B cell (primary cell): ENCODE results near the gene KMT2C. TPM values are rescaled to one million over a fixed set of nuclear protein-coding genes. Genes with fewer than 3 reads are reported as not detected.

ENCODE experiments used
- ATAC-seq: fragments of 200-7000 bp; cut with Tn5 transposase; one replicate; pipeline ENCODE4 v1.10.0; 2021; ENCODE audit warnings: low read depth, mild to moderate bottlenecking, moderate number of reproducible peaks, moderate library complexity
- CTCF ChIA-PET: fragments of 350-600 bp; sonication (Branson Sonifier 250); formaldehyde crosslinking; loops from one replicate; lab custom pipeline; 2021; ENCODE audit warnings: antibody characterized with exemption, inconsistent platforms; lab: Charles Lee
- POLR2A ChIA-PET: fragments of 350-600 bp; sonication (Branson Sonifier 250); formaldehyde crosslinking; loops from one replicate; lab custom pipeline; 2021; ENCODE audit warnings: antibody characterized with exemption; lab: Charles Lee
- DNase-seq: peaks from one replicate; pipeline ENCODE4 v3.0.0; 2013
- H2AFZ ChIP-seq: 2 replicates; pipeline ENCODE4 v1.6.1; 2012; ENCODE audit warnings: mild to moderate bottlenecking, low read depth, low read length; ENCODE audit not compliant: insufficient read depth, poor library complexity, severe bottlenecking
- H3K27ac ChIP-seq, 2 donors: 1 replicate in 1 of 2; 2 replicates in 1 of 2; pipeline ENCODE4 v1.5.1; 2012 to 2013; ENCODE audit warnings: low read length in 2 of 2, mild to moderate bottlenecking in 2 of 2, moderate library complexity in 1 of 2
- H3K27me3 ChIP-seq, 4 experiments: fragments of 200-600 bp in 1 of 4; sonication (generic) in 1 of 4; replicated peaks in 1 of 4; 1 replicate in 2 of 4; 2 replicates in 2 of 4; pipeline versions ENCODE4 v1.6.1 to v1.7.0; 2013 to 2016; ENCODE audit warnings: low read length in 3 of 4, mild to moderate bottlenecking in 2 of 4, mixed read lengths in 1 of 4, moderate library complexity in 1 of 4; ENCODE audit not compliant: insufficient read depth in 4 of 4, control insufficient read depth in 3 of 4; ENCODE audit errors: control extremely low read depth in 1 of 4
- H3K36me3 ChIP-seq, 2 experiments: replicated peaks in 1 of 2; 1 replicate in 1 of 2; 2 replicates in 1 of 2; pipeline versions ENCODE4 v1.6.1 to v1.7.1; 2013; ENCODE audit warnings: low read length in 1 of 2; ENCODE audit not compliant: insufficient read depth in 2 of 2, control insufficient read depth in 1 of 2; ENCODE audit errors: control extremely low read depth in 1 of 2, extremely low read depth in 1 of 2
- H3K4me1 ChIP-seq, 2 donors: fragments of 200-600 bp in 1 of 2; sonication (generic) in 1 of 2; 1 replicate in 1 of 2; 2 replicates in 1 of 2; pipeline versions ENCODE4 v1.5.1 to v1.6.1; 2013 to 2017; ENCODE audit warnings: low read length in 2 of 2; ENCODE audit not compliant: control insufficient read depth in 2 of 2, insufficient read depth in 2 of 2
- H3K4me2 ChIP-seq: replicated peaks from 2 replicates; pipeline ENCODE3; 2012; ENCODE audit warnings: mild to moderate bottlenecking, low read depth, low read length; ENCODE audit not compliant: poor library complexity, severe bottlenecking
- H3K4me3 ChIP-seq, 5 experiments: fragments of 200-600 bp in 1 of 5; sonication (generic) in 1 of 5; 1 replicate in 3 of 5; 2 replicates in 2 of 5; pipeline versions ENCODE4 v1.5.1 to v1.7.0; 2011 to 2016; ENCODE audit warnings: low read length in 4 of 5, mild to moderate bottlenecking in 4 of 5, low read depth in 2 of 5, control low read depth in 1 of 5, moderate library complexity in 1 of 5; ENCODE audit not compliant: insufficient read depth in 1 of 5; ENCODE audit errors: control extremely low read depth in 1 of 5, extremely low read depth in 1 of 5
- H3K79me2 ChIP-seq: fragments of 200-600 bp; sonication (generic); one replicate; pipeline ENCODE4 v1.6.0; 2016; ENCODE audit warnings: low read length; ENCODE audit not compliant: control insufficient read depth, insufficient read depth
- H3K9ac ChIP-seq: fragments of 200-600 bp; sonication (generic); 2 replicates; pipeline ENCODE4 v1.6.1; 2017; ENCODE audit warnings: mild to moderate bottlenecking, low read length, moderate library complexity
- H3K9me3 ChIP-seq, 3 donors: one replicate each; pipeline versions ENCODE4 v1.6.1 to v1.7.1; 2013; ENCODE audit warnings: low read length in 2 of 3; ENCODE audit not compliant: control insufficient read depth in 2 of 3, insufficient read depth in 1 of 3; ENCODE audit errors: control extremely low read depth in 1 of 3
- H4K20me1 ChIP-seq: 2 replicates; pipeline ENCODE4 v1.6.0; 2012; ENCODE audit warnings: mild to moderate bottlenecking, low read length; ENCODE audit not compliant: insufficient read depth, control insufficient read depth, poor library complexity, severe bottlenecking
- H3K27ac Mint-ChIP-seq: one replicate; pipeline ENCODE4 v1.8.0; 2021; ENCODE audit warnings: mixed read lengths
- H3K27me3 Mint-ChIP-seq: one replicate; pipeline ENCODE4 v1.8.0; 2021; ENCODE audit warnings: mixed read lengths
- H3K4me1 Mint-ChIP-seq: one replicate; pipeline ENCODE4 v1.8.0; 2021; ENCODE audit warnings: mixed read lengths
- H3K4me3 Mint-ChIP-seq: one replicate; pipeline ENCODE4 v1.8.0; 2021; ENCODE audit warnings: mixed read lengths
- H3K9me3 Mint-ChIP-seq: one replicate; pipeline ENCODE4 v1.8.0; 2022; ENCODE audit warnings: mixed read lengths; ENCODE audit not compliant: insufficient read depth
- CTCF ChIP-seq: fragments of 200-600 bp; IDR thresholded peaks from one replicate; pipeline ENCODE4 v1.8.0; 2022; ENCODE audit warnings: antibody characterized with exemption, mild to moderate bottlenecking
- EZH2 ChIP-seq: IDR thresholded peaks from 2 replicates; pipeline ENCODE4 v1.6.1; 2012; ENCODE audit warnings: borderline replicate concordance, low read depth, mild to moderate bottlenecking, moderate library complexity, low read length; ENCODE audit not compliant: insufficient read depth, poor library complexity, severe bottlenecking
- WGBS: methylation state at CpG from one replicate; pipeline ENCODE4 v1.1.5; 2013; ENCODE audit warnings: missing lambda C conversion rate; ENCODE audit not compliant: insufficient coverage; 5-methylcytosine and 5-hydroxymethylcytosine counted together
- intact Hi-C: fragments of 100-400 bp; cut with micrococcal nuclease; formaldehyde crosslinking; loops from one replicate; pipeline ENCODE4 v1.10.0; 2022
- polyA plus RNA-seq: library from polyadenylated mRNA; depleted of rRNA; stranded (reverse); fragments of >200 nt; gene quantifications from 2 replicates; pipeline ENCODE4 v1.2.3, GENCODE V29; 2012
- total RNA-seq, 2 donors: library from RNA; stranded (reverse); fragments of 120-200 nt in 1 of 2; gene quantifications; 1 replicate in 1 of 2; 2 replicates in 1 of 2; pipeline versions ENCODE4 v1.2.3 to v1.2.4, GENCODE V29; 2013 to 2022

The KMT2C gene
- total and polyA plus RNA-seq, 2 donors (not counting 1 experiment from before 2014, with no cell fraction given): 14.9 to 171 TPM

DNA sequence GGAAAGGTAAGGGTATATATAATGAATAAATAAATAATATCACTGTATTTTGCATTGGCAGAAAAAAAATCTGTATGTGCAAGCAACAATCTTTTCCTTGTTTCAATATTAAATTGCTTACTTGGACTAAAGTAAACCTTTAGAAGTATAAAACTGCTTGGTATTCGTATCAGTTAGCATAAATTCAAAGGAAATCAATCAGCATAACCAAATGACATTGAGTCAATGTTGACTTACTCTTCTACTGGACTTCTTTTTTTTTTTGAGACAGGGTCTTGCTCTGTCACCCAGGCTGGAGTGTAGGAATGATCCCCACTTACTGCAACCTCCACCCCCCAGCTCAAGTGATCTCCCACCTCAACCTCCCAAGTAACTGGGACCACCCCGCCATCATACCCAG is 42.3 kb upstream of the KMT2C start:
- Mint-ChIP-seq H3K27me3 (no peaks in the 10 kb centered on the region), H3K4me1 (no peaks in the 10 kb centered on the region), H3K4me3 (no peak overlapping the region), H3K27ac (no peak overlapping the region), H3K9me3 (no peaks in the 10 kb centered on the region)
- POLR2A ChIA-PET: no interaction called here
- no peak overlapping the region for H2AFZ ChIP-seq
- CTCF ChIA-PET: no interaction called here
- no peaks in the 10 kb centered on the region for H3K36me3 ChIP-seq
- intact Hi-C loops: no loop called here
- no peak overlapping the region for H3K4me2 ChIP-seq
- no peak for DNase-seq
- WGBS: 100% methylated on average over 1 of the region's 2 CpGs
- no peaks in the 10 kb centered on the region for H3K79me2 ChIP-seq
- ATAC-seq: no peak
- H3K4me3 ChIP-seq: no peak overlapping the region
- H3K27ac ChIP-seq: no peak overlapping the region
- TF ChIP-seq CTCF (no peak), EZH2 (no peak)
- H3K27me3 ChIP-seq: no peaks in the 10 kb centered on the region
- no peaks in the 10 kb centered on the region for H4K20me1 ChIP-seq
- H3K4me1 ChIP-seq: no peaks in the 10 kb centered on the region
- H3K9me3 ChIP-seq: no peaks in the 10 kb centered on the region
- no peak overlapping the region for H3K9ac ChIP-seq

- POLR2A ChIA-PET: no interaction called here
Measured at GRCh38 chr7:152477079-152477478, 41.3 kb upstream of the KMT2C start.

More at GRCh38 chr7:152477079-152477478, 41.3 kb upstream of the KMT2C start:
- no peaks in the 10 kb centered on the region for H3K27me3 Mint-ChIP-seq
- Histone ChIP-seq H3K9me3 (peaks cover 0 to 2% (median 0%) of the 10 kb centered on the region in 3 donors), H3K9ac (no peak overlapping the region), H3K4me1 (no peaks in the 10 kb centered on the region), H3K79me2 (no peaks in the 10 kb centered on the region), H3K27me3 (no peaks in the 10 kb centered on the region), H3K36me3 (no peaks in the 10 kb centered on the region), H3K4me3 (no peak overlapping the region), H4K20me1 (no peaks in the 10 kb centered on the region), H3K4me2 (no peak overlapping the region), H3K27ac (no peak overlapping the region), H2AFZ (no peak overlapping the region)
- H3K4me3 Mint-ChIP-seq: no peak overlapping the region
- TF ChIP-seq CTCF (no peak), EZH2 (no peak)
- CTCF ChIA-PET: no interaction called here
- no peaks in the 10 kb centered on the region for H3K9me3 Mint-ChIP-seq
- no peak overlapping the region for H3K27ac Mint-ChIP-seq
- intact Hi-C loops: no loop called here
- 80% methylated on average over 1 of the region's 2 CpGs for WGBS
- H3K4me1 Mint-ChIP-seq: no peaks in the 10 kb centered on the region
- ATAC-seq (no peak), DNase-seq (no peak)
